RPMI8226 (cell line): Measurements from ENCODE around the gene PDE4C.
"Not testable (repeated sequence)": the region's sequence is repeated elsewhere in the genome, so short reads cannot be mapped to it uniquely, and the experiment has no call there.

Experiments
- DNase-seq: peaks from one replicate; pipeline ENCODE4 v3.0.0-alpha.2; 2015

PDE4C gene

GRCh38 chr19:18220632-18221275 is 5.5 kb downstream of the PDE4C start:
- no peak for DNase-seq

DNA sequence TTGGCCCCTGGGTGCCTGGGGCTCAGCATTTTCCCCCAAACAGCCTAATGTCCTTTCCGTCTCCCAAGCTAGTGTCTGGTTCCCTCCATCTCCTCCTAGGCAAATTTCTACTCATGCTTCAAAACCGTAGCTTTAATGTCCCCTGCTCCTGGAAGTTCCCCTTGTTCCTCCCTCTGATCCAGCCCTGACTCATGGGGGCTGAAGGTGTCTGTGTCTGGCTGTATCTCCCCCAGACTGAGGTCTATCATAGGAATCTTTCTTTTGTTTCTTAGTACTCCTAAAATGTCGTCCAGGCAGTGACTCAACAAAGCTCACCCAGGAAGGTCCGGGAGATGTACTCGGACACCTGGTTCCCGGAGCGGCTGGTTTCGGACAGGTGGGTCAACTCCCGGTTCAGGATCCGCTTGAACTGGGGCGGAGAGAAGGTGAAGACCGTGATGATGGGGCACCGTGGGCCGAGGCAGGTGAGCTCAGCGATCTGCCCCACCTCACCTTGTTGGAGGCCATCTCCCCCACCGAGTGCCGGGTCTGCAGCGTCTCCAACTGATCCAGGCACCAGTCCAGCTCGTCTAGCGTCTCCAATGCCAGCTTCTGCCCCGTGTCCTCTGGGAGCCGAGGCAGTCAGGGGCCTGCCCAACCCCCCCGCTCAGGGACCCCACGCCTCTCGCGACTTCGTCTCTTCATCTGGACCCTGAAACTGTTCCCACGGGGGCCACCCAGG is 6.2 kb downstream of the PDE4C start:
- DNase-seq, result no peak

- DNase-seq, result no peak
Measured at GRCh38 chr19:18218600-18218999, 7.6 kb downstream of the PDE4C start.

GRCh38 chr19:18218159-18218558 is 8.1 kb downstream of the PDE4C start:
- DNase-seq, result no peak

DNA sequence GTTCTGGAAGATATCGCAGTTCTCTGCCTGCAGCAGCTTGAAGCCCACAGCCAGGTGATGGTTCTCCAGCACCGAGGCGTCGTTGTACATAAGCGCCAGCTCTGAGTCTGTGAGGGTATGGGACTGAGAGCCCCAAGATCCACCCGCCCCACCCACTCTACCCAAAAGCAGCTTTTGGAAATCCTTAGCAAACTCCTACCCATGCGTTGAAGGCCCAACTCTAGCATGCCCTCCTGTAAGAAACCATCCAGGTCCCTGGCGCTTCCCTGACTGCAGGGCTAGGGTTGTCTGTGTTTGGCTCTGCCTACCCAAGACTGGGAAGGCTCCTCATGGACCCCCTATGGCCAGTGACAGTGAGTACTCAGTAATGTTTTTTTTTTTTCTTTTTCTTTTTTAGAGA is 9.4 kb downstream of the PDE4C start:
- no peak for DNase-seq

DNA sequence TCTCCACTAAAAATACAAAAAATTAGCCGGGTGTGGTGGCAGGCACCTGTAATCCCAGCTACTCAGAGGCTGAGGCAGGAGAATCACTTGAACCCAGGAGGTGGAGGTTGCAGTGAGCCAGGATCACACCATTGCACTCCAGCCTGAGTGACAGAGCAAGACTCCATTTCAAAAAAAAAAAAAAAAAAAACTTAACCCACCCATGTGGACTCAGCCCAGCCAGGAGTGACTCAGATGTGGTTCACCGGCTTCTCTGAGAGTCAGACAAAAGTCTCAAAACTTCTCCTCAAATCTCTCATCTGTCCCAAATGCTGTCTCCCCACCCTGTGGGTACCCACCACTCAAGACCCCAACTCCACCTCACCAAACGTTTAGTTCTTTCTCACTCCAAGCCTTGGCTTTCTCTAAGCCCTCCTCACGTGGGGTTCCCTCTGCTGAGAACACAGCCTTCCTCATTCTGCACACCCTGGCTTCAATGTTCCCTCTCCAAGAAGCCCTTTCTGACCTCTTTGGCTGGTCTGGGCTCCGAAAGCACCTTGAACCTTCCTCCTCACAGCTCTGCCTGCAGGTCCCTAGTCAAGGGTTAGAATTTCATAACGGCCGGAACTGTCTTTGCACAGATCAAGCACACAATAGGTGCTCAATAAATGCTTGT is 11.3 kb downstream of the PDE4C start:
- DNase-seq, result no peak

DNA sequence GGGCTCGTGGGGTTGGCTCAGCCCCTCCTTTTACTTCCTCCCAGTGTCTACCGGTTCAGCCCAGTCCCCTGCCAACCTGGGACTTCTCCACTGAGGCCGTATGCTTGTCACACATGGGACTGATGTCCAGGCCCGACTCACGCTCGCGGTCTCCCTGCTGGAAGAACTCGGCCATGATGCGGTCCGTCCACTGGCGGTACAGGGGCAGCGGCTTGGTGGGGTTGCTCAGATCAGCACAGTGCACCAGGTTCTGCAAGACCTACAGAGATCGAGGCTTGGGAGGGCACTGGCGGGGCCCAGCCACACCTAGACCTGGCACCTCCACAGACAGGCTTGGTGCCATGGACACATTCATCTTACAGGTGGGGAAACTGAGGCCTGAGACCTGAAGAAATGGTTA is 14.6 kb downstream of the PDE4C start:
- DNase-seq, result no peak

- DNase-seq, result not testable (repeated sequence)
Measured at GRCh38 chr19:18209912-18210311, 16.3 kb downstream of the PDE4C start.

GRCh38 chr19:18208098-18208951 is 17.9 kb downstream of the PDE4C start:
- peak; percentile 47 for DNase-seq

- DNase-seq, result no peak
Measured at GRCh38 chr19:18206018-18206417, 20.2 kb downstream of the PDE4C start.

DNA sequence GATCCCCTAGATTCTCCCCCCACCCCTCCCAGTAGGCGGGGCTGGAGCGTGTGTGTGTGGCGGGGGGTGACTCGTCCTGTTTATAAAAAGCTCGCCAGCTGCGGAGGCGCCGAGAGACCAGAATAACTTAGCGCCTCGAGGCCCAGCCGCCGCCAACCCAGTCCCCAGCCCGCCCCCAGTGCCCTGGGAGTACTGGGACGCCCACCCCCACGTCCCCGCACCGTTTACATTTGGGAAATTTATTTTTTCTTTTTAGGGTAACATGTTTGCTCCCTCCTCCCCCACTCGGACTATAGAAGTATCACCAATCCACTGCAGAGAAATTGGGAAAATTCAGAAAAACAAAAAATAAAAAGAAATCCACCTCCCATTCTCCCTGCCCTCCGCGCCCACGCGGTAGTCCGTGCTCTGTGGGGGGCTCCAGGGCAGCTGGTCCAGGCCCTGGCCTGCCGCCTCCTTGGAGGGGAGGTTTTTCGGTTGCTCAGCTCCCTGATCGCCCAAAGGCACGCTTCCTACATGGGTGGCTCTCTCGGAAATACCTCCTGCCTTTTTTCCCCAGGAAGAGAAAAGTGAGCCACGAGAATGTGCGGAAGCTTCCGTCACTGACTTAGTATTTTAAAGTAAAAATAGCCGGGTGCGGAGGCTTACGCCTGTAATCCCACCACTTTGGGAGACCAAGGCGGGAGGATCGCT is 20.9 kb downstream of the PDE4C start:
- DNase-seq, result peak; percentile 87

DNA sequence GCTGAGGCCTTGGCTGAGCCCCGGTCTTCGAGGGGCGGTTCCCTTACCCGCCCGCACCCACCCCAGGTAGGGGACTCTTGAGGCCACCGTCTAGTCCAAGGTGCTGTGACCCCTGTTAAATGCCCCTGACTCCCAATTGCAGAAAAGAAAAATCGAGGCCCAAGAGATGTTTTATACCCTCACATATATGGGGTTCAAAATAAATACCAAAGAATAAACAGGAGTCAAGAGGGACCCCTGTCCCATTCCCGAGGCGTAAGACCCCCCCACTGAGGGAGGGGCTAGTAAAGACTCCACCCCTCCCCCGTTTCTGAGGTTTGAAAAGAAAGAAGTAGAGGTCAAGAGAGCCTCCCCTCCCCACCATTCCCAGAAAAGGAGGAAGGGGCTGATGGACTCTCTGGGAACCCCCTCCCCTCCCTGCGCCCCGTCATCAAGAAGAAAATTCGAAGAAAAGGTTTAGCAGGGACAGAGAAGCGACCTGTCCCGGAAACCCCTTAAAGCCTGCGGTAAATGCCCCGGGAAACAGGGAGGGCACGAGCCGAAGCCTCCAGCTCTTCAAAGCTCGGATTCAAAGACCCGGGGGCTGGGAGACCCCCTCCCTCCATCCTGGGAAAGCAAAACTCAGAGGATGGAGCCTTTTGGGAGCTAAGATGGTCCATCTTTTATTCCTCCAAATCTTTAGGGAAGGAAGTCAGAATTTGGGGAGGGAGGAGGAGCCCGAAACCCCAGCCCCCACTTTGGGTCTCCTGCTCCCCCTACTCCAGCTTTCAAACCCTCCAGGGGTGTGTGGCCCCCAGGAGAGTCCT is 21.6 kb downstream of the PDE4C start:
- DNase-seq, result no peak

DNA sequence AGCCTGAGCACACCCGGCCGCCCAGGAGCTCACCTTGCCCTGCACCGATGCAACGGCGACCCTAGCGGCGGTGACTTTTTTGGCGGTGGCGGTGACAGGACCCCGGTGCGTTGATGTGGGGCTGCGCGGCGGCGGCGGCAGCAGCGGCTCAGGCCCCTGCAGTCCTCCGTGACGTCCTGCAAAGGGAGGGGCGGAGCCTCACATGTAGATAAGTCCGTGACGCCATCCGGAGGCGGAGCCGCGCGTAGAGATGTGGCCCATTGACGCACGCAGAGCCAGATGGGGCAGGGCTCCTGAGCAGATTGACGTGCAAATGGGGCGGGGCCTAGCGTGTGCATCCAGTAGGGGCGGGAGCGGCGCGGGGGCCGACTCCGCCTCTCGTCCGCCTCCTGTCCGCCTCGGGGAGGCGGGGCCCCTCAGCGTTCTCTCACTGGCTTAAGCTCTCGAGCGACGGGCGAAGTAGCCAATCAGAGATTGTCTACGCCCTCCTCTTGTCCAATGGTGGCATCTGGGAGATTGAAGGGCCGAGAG is 22.3 kb downstream of the PDE4C start, which contains the start of gene RAB3A:
TSS of gene RAB3A (minus strand) at position 180 of the 531 bp plus-strand sequence. CDS start 1,302 bp downstream, outside the sequence.
- DNase-seq, result peak; percentile 100

DNA sequence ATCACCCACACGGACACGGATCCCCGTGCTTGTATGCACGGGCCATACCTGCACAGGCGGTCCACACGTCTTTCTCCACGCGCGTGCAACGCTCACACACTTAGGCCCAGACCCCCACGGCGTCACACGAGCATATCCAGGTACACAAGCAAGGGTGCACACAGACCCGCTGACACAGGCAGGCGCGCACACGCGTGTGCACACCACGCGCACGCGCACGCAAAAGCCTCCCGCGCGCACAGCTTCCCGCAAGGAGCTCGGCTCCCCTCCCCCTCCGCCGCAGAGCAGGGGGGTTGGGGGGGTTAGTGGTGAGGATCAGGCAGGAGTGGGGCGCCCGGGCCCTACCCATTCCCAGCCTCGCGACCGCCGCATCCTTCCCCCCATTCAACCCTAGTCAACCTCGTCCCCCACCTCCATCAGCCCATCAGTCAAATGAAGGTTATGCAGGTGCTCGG is 22.8 kb downstream of the PDE4C start:
- peak; percentile 58 for DNase-seq

DNA sequence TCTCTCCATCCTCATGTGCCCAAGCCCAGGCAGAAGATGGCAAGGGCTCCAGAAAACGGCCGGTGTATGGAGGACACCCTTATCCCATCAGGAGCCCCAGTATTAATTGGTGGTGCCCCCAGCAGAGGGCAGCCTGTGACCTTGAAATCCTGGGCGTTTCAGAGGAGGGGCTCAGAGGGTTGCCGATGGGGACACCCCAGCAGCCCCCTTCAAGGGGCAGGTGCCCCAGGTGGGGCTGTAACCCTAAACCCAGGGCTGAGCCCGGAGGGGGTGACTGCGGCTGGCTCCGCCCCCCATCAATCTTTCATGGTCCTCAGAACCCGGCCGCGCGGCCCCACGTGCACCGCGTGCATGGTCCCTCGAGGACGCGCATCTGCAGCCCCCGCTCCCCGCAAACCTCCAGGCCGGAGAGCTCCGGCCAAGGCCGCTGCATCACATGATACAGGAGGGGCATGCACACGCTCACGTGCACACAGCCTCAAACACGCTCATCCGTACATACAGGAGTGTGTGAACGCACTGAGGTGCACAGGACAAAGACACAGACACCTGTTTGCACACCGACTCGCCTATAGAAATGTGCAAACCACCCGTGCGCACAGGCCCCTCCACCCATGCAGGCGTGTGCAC is 23.3 kb downstream of the PDE4C start:
- peak; percentile 55 for DNase-seq

DNA sequence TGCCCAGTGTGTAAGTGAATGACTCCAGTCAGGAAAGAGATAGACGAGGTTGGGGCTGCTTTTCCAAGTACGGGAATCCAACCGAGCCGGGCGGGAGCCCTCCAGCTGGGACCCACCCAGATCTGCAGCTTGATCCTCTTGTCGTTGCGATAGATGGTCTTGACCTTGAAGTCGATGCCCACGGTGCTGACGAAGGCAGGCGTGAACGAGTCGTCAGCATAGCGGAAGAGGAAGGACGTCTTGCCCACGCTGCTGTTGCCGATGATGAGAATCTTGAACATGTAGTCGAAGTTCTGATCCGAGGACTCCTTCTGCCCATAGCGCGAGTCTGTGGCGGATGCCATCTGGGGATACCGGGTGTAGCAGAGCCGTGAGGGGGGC is 23.9 kb downstream of the PDE4C start:
- DNase-seq, result no peak

GRCh38 chr19:18198374-18198773 is 27.9 kb downstream of the PDE4C start:
- DNase-seq, result no peak

DNA sequence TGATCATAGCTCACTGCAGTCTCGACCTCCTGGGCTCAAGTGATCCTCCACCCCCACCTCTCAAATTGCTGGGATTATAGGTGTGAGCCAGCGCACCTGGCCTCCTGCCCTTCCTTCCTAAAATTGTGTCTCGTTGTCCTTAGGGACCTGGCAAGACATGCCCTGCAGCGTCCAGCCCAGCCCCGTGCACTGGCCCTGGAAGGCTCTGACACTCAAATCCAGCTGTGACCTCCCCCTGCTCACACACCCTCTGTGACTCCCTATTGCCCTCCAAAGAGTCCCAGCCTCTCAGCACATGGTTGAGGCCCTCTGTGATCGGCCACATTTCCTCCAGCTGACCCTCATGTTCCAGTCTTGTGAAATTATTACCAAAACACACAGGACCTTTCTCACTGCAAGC is 28.3 kb downstream of the PDE4C start:
- no peak for DNase-seq

GRCh38 chr19:18197306-18197705 is 28.9 kb downstream of the PDE4C start:
- DNase-seq, result no peak

DNA sequence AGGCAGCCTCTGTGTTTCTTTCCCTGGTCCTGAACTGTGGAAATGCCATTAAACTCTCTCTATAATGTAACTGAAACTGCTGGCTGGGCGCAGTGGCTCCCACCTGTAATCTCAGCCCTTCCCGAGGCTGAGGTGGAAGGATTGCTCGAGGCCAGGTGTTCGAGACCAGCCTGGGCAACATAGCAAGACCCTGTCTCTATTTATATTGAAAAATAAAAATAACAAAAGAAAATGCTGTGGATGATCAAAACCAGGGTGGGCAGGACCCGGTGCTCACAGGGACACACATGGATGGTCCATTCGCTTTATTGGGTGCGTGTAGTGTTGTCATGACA is 29.8 kb downstream of the PDE4C start:
- DNase-seq, result no peak
